Type B pancreatic cell (in vitro differentiated cells): ENCODE data around the gene TDRD1. TPM values are rescaled to one million over a fixed set of nuclear protein-coding genes. Genes with fewer than 3 reads are reported as not detected.

Experiments
- DNase-seq: peaks from one replicate; pipeline ENCODE4 v3.0.0; 2021; ENCODE audit warnings: mixed read lengths; ENCODE audit not compliant: unreplicated experiment; ENCODE audit errors: extremely low spot score
- H3K27ac Mint-ChIP-seq: 2 replicates; pipeline ENCODE4 v1.8.0; 2021; ENCODE audit warnings: mild to moderate bottlenecking, mixed read lengths
- H3K27me3 Mint-ChIP-seq: 2 replicates; pipeline ENCODE4 v1.8.0; 2021; ENCODE audit warnings: mixed read lengths
- H3K36me3 Mint-ChIP-seq: 2 replicates; pipeline ENCODE4 v1.8.0; 2021; ENCODE audit warnings: mixed read lengths
- H3K4me1 Mint-ChIP-seq: one replicate; pipeline ENCODE4 v1.8.0; 2021; ENCODE audit warnings: mixed read lengths; ENCODE audit not compliant: unreplicated experiment
- H3K4me3 Mint-ChIP-seq: 2 replicates; pipeline ENCODE4 v1.8.0; 2021; ENCODE audit warnings: mild to moderate bottlenecking, mixed read lengths
- H3K9me3 Mint-ChIP-seq: 2 replicates; pipeline ENCODE4 v1.8.0; 2021; ENCODE audit warnings: mixed read lengths
- total RNA-seq: library from RNA; stranded (reverse); gene quantifications from 2 replicates; pipeline ENCODE4 v1.2.1, GENCODE V29; 2021; ENCODE audit warnings: low replicate concordance
- TF ChIP-seq, protein P1 (sequence below): fragments of 200-600 bp; sonication (generic); conservative IDR thresholded peaks from 2 replicates; pipeline ENCODE4 v1.5.0; 2021; ENCODE audit warnings: antibody characterized with exemption, mild to moderate bottlenecking

TDRD1 gene
- total RNA-seq, 1 donor from 2014 or later, result not detected

DNA sequence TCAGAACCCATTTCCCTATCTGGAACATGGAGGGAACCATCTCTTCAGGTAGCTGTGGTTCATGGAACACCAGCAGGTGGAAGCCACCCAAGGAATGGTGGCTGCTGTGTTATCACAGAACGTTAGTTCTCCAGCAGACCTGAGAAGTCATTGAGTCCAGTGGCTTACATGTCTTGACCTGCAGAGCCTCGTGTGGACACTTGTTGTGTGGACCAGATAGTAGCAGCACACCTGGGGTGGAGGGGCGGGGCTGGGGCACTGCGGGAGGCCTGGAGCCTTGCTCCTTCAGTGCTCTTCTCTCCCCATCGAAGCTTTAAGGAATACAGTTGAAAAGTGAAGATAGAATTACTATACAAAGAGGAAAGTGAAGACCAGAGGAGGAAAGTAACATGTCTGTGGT is 102.3 kb downstream of the TDRD1 start:
- Mint-ChIP-seq H3K27ac (no peak overlapping the region), H3K27me3 (no peaks in the 10 kb centered on the region), H3K36me3 (no peaks in the 10 kb centered on the region), H3K4me3 (no peak overlapping the region), H3K9me3 (no peaks in the 10 kb centered on the region), H3K4me1 (no peaks in the 10 kb centered on the region)
- TF ChIP-seq, protein P1, sequence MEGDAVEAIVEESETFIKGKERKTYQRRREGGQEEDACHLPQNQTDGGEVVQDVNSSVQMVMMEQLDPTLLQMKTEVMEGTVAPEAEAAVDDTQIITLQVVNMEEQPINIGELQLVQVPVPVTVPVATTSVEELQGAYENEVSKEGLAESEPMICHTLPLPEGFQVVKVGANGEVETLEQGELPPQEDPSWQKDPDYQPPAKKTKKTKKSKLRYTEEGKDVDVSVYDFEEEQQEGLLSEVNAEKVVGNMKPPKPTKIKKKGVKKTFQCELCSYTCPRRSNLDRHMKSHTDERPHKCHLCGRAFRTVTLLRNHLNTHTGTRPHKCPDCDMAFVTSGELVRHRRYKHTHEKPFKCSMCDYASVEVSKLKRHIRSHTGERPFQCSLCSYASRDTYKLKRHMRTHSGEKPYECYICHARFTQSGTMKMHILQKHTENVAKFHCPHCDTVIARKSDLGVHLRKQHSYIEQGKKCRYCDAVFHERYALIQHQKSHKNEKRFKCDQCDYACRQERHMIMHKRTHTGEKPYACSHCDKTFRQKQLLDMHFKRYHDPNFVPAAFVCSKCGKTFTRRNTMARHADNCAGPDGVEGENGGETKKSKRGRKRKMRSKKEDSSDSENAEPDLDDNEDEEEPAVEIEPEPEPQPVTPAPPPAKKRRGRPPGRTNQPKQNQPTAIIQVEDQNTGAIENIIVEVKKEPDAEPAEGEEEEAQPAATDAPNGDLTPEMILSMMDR, result no peak
- DNase-seq, result no peak

Other genes with a start within 250 kb of the TDRD1 start
- 1.4 and 2.0 TPM in 2 replicates for gene ADRB1, start 135.5 kb upstream of the TDRD1 start, total RNA-seq
- 21.0 and 36.0 TPM in 2 replicates for gene CCDC186, start 5.2 kb upstream of the TDRD1 start, total RNA-seq
- 2.9 and 6.0 TPM in 2 replicates for gene VWA2, start 59.9 kb downstream of the TDRD1 start, total RNA-seq
- gene AFAP1L2, start 225.1 kb downstream of the TDRD1 start, total RNA-seq, result 1.9 and 6.4 TPM in 2 replicates